Measurements from ENCODE around the gene KRT35. TPM values are rescaled to one million over a fixed set of nuclear protein-coding genes. Genes with fewer than 3 reads are reported as not detected.

The KRT35 gene
- total RNA-seq, 1 experiment from 2014 or later = not detected

- ChIA-PET CTCF (interaction anchor here (0.7 to 8.9 kb wide), 12 partner anchors 9 to 907 kb away, joined by 3 to 77 read pairs (median 3); no protein-coding TSS in a partner anchor), POLR2A (interaction anchor here (0.9 to 12.9 kb wide), 18 partner anchors 8 to 761 kb away, joined by 3 to 148 read pairs (median 4); partner anchors contain the start of gene EIF1), RAD21 (ENCODE audit: low non-redundant PET in 1 of 2, low total read pairs in 2 of 2, uncharacterized antibody in 2 of 2, unreplicated experiment in 2 of 2) (interaction anchor here (1.1 to 2.8 kb wide), 4 partner anchors 26 to 117 kb away, joined by 3 to 19 read pairs (median 8); no protein-coding TSS in a partner anchor)
- ATAC-seq = peak; percentile 65
- no peaks in the 10 kb centered on the region for H4K20me1 ChIP-seq (ENCODE audit: insufficient read depth)
- BruUV-seq (replicated peaks) = no TSS peak
- no peaks in the 10 kb centered on the region for H3K27me3 ChIP-seq (ENCODE audit: insufficient read depth, low read length)
- H3K9me3 ChIP-seq (ENCODE audit: control insufficient read depth in 1 of 2, insufficient read depth in 1 of 2, low read depth in 1 of 2, low read length in 2 of 2) = no peaks in the 10 kb centered on the region
- H3K9me2 ChIP-seq (ENCODE audit: insufficient read depth) = no peaks in the 10 kb centered on the region
- peak overlapping the region; percentile 99 for H3K27ac ChIP-seq (ENCODE audit: low read depth, low read length)
- intact Hi-C loops (cut with micrococcal nuclease) = loop anchor here (1.0 to 2.0 kb wide), 3 partner anchors 27 to 664 kb away; no protein-coding TSS in a partner anchor
- H3K9ac ChIP-seq (ENCODE audit: low read length) = peak overlapping the region; percentile 99
- no peak overlapping the region for H2AFZ ChIP-seq (ENCODE audit: low read depth, low read length, poor library complexity, severe bottlenecking)
- peak overlapping the region; percentile 78 for H3K4me2 ChIP-seq (ENCODE audit: low read length)
- peak; percentile 97 for DNase-seq (ENCODE audit: low read depth, low spot score)
- peaks cover 74 to 91% of the 10 kb centered on the region in 2 experiments for H3K4me1 ChIP-seq (ENCODE audit: control insufficient read depth in 1 of 2, insufficient read depth in 2 of 2, low read length in 2 of 2)
- peak overlapping the region; percentile 36 to 47 for H3K4me3 ChIP-seq (replicated peaks in 1 of 2; ENCODE audit: low read depth in 1 of 2, low read length in 2 of 2)
- H3K79me2 ChIP-seq (ENCODE audit: insufficient read depth, low read length) = peaks cover 15% of the 10 kb centered on the region; the same call in 1 of the 2 replicates
- H3K36me3 ChIP-seq (ENCODE audit: control insufficient read depth in 1 of 2, insufficient read depth in 2 of 2, low read length in 2 of 2) = peaks cover 3 to 13% of the 10 kb centered on the region in 2 experiments; a peak in 3 of 4 replicates
- no peak for TF ChIP-seq ZNF274 (IDR thresholded peaks at IDR 0.05; ENCODE audit: low read depth, low read length)
- no peak for TF ChIP-seq TCF7L2 (IDR thresholded peaks at IDR 0.05; ENCODE audit: borderline replicate concordance, extremely low read depth, insufficient read depth, insufficient read length)
- TF ChIP-seq MAX (IDR thresholded peaks at IDR 0.05) = no peak
- no peak for TF ChIP-seq JUND (IDR thresholded peaks at IDR 0.05)
- TF ChIP-seq ZFX (IDR thresholded peaks at IDR 0.05) = no peak
- TF ChIP-seq SRF (IDR thresholded peaks at IDR 0.05; ENCODE audit: low read depth) = no peak
- peak; percentile 54 for TF ChIP-seq YY1 (IDR thresholded peaks at IDR 0.05; ENCODE audit: extremely low read depth, insufficient replicate concordance, low read depth, low read length)
- TF ChIP-seq EZH2phosphoT487 (IDR thresholded peaks at IDR 0.05; ENCODE audit: borderline replicate concordance) = no peak
- no peak for TF ChIP-seq REST (IDR thresholded peaks at IDR 0.05; ENCODE audit: low read depth)
- no peak for TF ChIP-seq ELF1 (IDR thresholded peaks at IDR 0.05; ENCODE audit: borderline replicate concordance, low read depth)
- no peak for TF ChIP-seq RAD21 (IDR thresholded peaks at IDR 0.05; ENCODE audit: low read depth)
- TF ChIP-seq ATF3 (IDR thresholded peaks at IDR 0.05) = no peak
- TF ChIP-seq POLR2A (IDR thresholded peaks at IDR 0.05; ENCODE audit: borderline replicate concordance, extremely low read depth, insufficient read depth, insufficient read length) = no peak
- no peak for TF ChIP-seq EZH2 (IDR thresholded peaks at IDR 0.05)
- peak; percentile 55 for TF ChIP-seq POLR2AphosphoS5 (IDR thresholded peaks at IDR 0.05; ENCODE audit: low read depth, low read length)
- TF ChIP-seq CBX3 (IDR thresholded peaks at IDR 0.05; ENCODE audit: low read depth) = no peak
- peak; percentile 51 for TF ChIP-seq ZBTB33 (IDR thresholded peaks at IDR 0.05; ENCODE audit: extremely low read depth, insufficient replicate concordance, low read length)
- no peak; a peak in 1 of 6 replicates for TF ChIP-seq CTCF (IDR thresholded peaks at IDR 0.05 in 2 of 3, conservative IDR thresholded peaks at IDR 0.05 in 1 of 3; ENCODE audit: borderline replicate concordance in 1 of 3, insufficient read depth in 1 of 3, low read depth in 2 of 3, low read length in 2 of 3)
Measured at GRCh38 chr17:41521574-41522261, 40.8 kb upstream of the KRT35 start.

Measured in HCT116 (cell line).